GM23338 (cell line): ENCODE data around the gene MAPK11. TPM values are rescaled to one million over a fixed set of nuclear protein-coding genes. Genes with fewer than 3 reads are reported as not detected.

Source experiments
- ATAC-seq: fragments of 200-7000 bp; cut with Tn5 transposase; 3 replicates; pipeline ENCODE4 v1.9.1; 2020
- DNase-seq: peaks from one replicate; pipeline ENCODE4 v3.0.0-alpha.2; 2015; ENCODE audit warnings: low spot score
- H2AFZ ChIP-seq: fragments of 200-600 bp; sonication (generic); 2 replicates; pipeline ENCODE4 v1.8.0; 2016; ENCODE audit warnings: antibody characterized with exemption, mild to moderate bottlenecking, moderate library complexity
- H3F3A ChIP-seq: fragments of 200-600 bp; sonication (generic); replicated peaks from 2 replicates; pipeline ENCODE4 v1.8.0; 2017; ENCODE audit warnings: antibody characterized with exemption, mixed run types, low read depth
- H3K27ac ChIP-seq: fragments of 200-600 bp; sonication (generic); 2 replicates; pipeline ENCODE4 v1.6.1; 2016; ENCODE audit warnings: low read depth
- H3K27me3 ChIP-seq: fragments of 200-600 bp; sonication (generic); 2 replicates; pipeline ENCODE4 v1.8.0; 2016; ENCODE audit warnings: mild to moderate bottlenecking, mixed run types, moderate library complexity; ENCODE audit not compliant: insufficient read depth
- H3K36me3 ChIP-seq: fragments of 200-600 bp; sonication (generic); 2 replicates; pipeline ENCODE4 v1.8.0; 2016; ENCODE audit warnings: mild to moderate bottlenecking; ENCODE audit not compliant: insufficient read depth
- H3K4me1 ChIP-seq: fragments of 200-600 bp; sonication (generic); 2 replicates; pipeline ENCODE4 v1.8.0; 2016; ENCODE audit warnings: mild to moderate bottlenecking, moderate library complexity; ENCODE audit not compliant: insufficient read depth
- H3K4me2 ChIP-seq: fragments of 200-600 bp; sonication (generic); 2 replicates; pipeline ENCODE4 v1.7.1; 2017; ENCODE audit warnings: mixed run types
- H3K4me3 ChIP-seq: fragments of 200-600 bp; sonication (generic); 2 replicates; pipeline ENCODE4 v1.6.1; 2016; ENCODE audit warnings: mixed run types
- H3K79me2 ChIP-seq: fragments of 200-600 bp; sonication (generic); replicated peaks from 2 replicates; pipeline ENCODE4 v1.8.0; 2017; ENCODE audit warnings: mild to moderate bottlenecking; ENCODE audit not compliant: insufficient read depth
- H3K9me2 ChIP-seq: fragments of 200-600 bp; sonication (generic); 2 replicates; pipeline ENCODE4 v1.8.0; 2017; ENCODE audit not compliant: insufficient read depth
- H4K20me1 ChIP-seq: fragments of 200-600 bp; sonication (generic); replicated peaks from 2 replicates; pipeline ENCODE4 v1.8.0; 2017; ENCODE audit warnings: mild to moderate bottlenecking; ENCODE audit not compliant: insufficient read depth
- H3K27ac Mint-ChIP-seq: 2 replicates; pipeline ENCODE4 v1.8.0; 2020; ENCODE audit warnings: inconsistent platforms, mild to moderate bottlenecking, moderate library complexity, mixed read lengths
- H3K27me3 Mint-ChIP-seq: 3 replicates; pipeline ENCODE4 v1.8.0; 2022; ENCODE audit warnings: low read depth, mild to moderate bottlenecking, moderate library complexity, mixed read lengths, inconsistent platforms; ENCODE audit not compliant: insufficient read depth, poor library complexity
- H3K36me3 Mint-ChIP-seq: 3 replicates; pipeline ENCODE4 v1.8.0; 2021; ENCODE audit warnings: low read depth, mild to moderate bottlenecking, inconsistent platforms, moderate library complexity, mixed read lengths
- H3K4me1 Mint-ChIP-seq: 3 replicates; pipeline ENCODE4 v1.8.0; 2020; ENCODE audit warnings: mild to moderate bottlenecking, inconsistent platforms, mixed read lengths
- H3K4me3 Mint-ChIP-seq: 3 replicates; pipeline ENCODE4 v1.8.0; 2021; ENCODE audit warnings: moderate library complexity, mild to moderate bottlenecking, inconsistent platforms, mixed read lengths
- H3K9me3 Mint-ChIP-seq: 3 replicates; pipeline ENCODE4 v1.8.0; 2020; ENCODE audit warnings: moderate library complexity, mild to moderate bottlenecking, inconsistent platforms, mixed read lengths
- EZH2phosphoT487 ChIP-seq: fragments of 200-600 bp; sonication (generic); IDR thresholded peaks from one replicate; pipeline ENCODE4 v1.8.1; 2018; ENCODE audit warnings: antibody characterized with exemption; ENCODE audit not compliant: unreplicated experiment
- JUNB ChIP-seq: IDR thresholded peaks from one replicate; pipeline ENCODE4 v1.6.1; 2016; ENCODE audit warnings: antibody characterized with exemption; ENCODE audit not compliant: unreplicated experiment
- NANOG ChIP-seq: IDR thresholded peaks from 2 replicates; pipeline ENCODE4 v1.6.1; 2016; ENCODE audit warnings: antibody characterized with exemption, borderline replicate concordance
- ZNF331 ChIP-seq: fragments of 250-450 bp; sonication (Bioruptor Pico); IDR thresholded peaks from 2 replicates; pipeline ENCODE4 v1.5.0; 2020; ENCODE audit warnings: low read depth, mild to moderate bottlenecking, moderate library complexity
- polyA plus RNA-seq: library from polyadenylated mRNA; unstranded; fragments of >200 nt; fragmentation: Nextera tagmentation; extraction: Ambion mirVana; gene quantifications from 2 replicates; pipeline ENCODE4 v1.2.1, GENCODE V29; 2016
- total RNA-seq: library from RNA; depleted of rRNA; stranded (reverse); fragments of >200 nt; shearing (Covaris generic); gene quantifications from 2 replicates; pipeline ENCODE4 v1.2.3, GENCODE V29; 2014
- TF ChIP-seq, protein P1 (sequence below): IDR thresholded peaks from one replicate; pipeline ENCODE4 v1.6.1; 2018; ENCODE audit warnings: antibody characterized with exemption; ENCODE audit not compliant: unreplicated experiment
- TF ChIP-seq, protein P2 (sequence below): fragments of 250-450 bp; sonication (Bioruptor Pico); IDR thresholded peaks from 2 replicates; pipeline ENCODE4 v1.5.0; 2020; ENCODE audit warnings: mild to moderate bottlenecking, moderate library complexity
- TF ChIP-seq, protein P3 (sequence below): IDR thresholded peaks from 2 replicates; pipeline ENCODE4 v1.6.1; 2016; ENCODE audit warnings: antibody characterized with exemption

Gene MAPK11
- total and polyA plus RNA-seq, 2 experiments from 2014 or later, result 0.34 to 1.9 TPM

DNA sequence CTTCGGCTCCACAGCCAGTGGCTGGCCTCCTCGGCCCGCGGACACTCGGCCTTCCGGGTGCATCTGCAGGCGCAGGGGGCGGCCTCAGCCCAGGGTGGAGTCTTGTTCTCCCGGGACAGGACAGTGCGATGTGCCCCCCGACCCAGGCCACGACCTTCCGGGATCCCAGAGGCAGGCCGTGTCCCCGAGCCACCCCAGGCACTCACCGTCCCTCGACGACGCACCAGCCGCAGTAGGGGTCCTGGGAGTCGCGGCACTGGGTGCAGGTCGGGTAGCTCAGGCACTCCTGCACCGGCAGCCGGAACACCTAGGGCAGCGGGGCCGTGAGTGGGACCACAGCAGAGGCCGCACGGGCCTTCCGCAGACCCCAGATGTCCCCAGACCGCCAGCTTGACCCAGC, 17.6 kb upstream of the MAPK11 start (continued):
- TF ChIP-seq, protein P1, sequence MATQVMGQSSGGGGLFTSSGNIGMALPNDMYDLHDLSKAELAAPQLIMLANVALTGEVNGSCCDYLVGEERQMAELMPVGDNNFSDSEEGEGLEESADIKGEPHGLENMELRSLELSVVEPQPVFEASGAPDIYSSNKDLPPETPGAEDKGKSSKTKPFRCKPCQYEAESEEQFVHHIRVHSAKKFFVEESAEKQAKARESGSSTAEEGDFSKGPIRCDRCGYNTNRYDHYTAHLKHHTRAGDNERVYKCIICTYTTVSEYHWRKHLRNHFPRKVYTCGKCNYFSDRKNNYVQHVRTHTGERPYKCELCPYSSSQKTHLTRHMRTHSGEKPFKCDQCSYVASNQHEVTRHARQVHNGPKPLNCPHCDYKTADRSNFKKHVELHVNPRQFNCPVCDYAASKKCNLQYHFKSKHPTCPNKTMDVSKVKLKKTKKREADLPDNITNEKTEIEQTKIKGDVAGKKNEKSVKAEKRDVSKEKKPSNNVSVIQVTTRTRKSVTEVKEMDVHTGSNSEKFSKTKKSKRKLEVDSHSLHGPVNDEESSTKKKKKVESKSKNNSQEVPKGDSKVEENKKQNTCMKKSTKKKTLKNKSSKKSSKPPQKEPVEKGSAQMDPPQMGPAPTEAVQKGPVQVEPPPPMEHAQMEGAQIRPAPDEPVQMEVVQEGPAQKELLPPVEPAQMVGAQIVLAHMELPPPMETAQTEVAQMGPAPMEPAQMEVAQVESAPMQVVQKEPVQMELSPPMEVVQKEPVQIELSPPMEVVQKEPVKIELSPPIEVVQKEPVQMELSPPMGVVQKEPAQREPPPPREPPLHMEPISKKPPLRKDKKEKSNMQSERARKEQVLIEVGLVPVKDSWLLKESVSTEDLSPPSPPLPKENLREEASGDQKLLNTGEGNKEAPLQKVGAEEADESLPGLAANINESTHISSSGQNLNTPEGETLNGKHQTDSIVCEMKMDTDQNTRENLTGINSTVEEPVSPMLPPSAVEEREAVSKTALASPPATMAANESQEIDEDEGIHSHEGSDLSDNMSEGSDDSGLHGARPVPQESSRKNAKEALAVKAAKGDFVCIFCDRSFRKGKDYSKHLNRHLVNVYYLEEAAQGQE, result no peak
- TF ChIP-seq ZNF331 (CRISPR knock-in tag), result no peak
- no peak for TF ChIP-seq NANOG

DNA sequence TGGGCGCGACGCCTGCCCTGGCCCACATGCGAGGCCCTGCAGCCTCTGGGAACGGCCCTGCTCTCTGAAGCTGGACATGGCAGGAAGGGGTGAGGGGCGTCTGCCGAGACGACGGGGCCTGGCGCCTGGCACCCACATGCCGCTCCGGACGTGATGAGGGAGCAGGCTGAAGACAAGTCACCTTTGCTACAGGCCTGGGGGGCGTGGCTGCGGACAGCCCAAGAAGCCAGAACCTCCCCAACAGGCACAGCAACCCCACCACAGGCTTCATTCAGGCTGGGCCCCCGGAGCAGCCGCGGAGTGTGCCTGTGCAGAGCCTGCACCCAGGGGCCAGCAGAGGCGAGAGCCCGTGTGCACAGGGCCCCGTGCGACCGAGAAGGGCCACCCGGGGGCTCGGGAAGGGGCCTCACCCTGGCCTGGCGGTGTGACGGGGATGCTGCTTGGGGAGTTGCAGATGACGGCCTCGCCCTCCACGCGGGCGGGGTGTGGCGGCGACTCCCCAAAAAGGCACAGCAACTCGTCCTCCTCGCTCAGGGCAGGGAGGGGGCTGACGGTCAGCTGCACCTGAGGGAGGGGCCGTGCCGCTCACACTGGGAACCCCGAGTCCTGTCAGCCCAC, 16.6 kb upstream of the MAPK11 start:
- Histone ChIP-seq H3K27ac (no peak overlapping the region), H3K4me2 (no peak overlapping the region), H3K36me3 (no peaks in the 10 kb centered on the region), H3K27me3 (no peaks in the 10 kb centered on the region), H3K9me2 (no peaks in the 10 kb centered on the region), H3K4me1 (no peaks in the 10 kb centered on the region), H3K4me3 (no peak overlapping the region), H3F3A (no peaks in the 10 kb centered on the region), H3K79me2 (peaks cover 6% of the 10 kb centered on the region), H2AFZ (no peak overlapping the region), H4K20me1 (no peaks in the 10 kb centered on the region)
- H3K27ac Mint-ChIP-seq, result no peak overlapping the region
- ATAC-seq (no peak), DNase-seq (no peak)
- no peaks in the 10 kb centered on the region for H3K9me3 Mint-ChIP-seq
- no peak overlapping the region for H3K4me3 Mint-ChIP-seq
- peaks cover 17% of the 10 kb centered on the region for H3K36me3 Mint-ChIP-seq
- TF ChIP-seq EZH2phosphoT487 (no peak), JUNB (no peak)
- TF ChIP-seq, protein P1, result no peak
- TF ChIP-seq, protein P2, sequence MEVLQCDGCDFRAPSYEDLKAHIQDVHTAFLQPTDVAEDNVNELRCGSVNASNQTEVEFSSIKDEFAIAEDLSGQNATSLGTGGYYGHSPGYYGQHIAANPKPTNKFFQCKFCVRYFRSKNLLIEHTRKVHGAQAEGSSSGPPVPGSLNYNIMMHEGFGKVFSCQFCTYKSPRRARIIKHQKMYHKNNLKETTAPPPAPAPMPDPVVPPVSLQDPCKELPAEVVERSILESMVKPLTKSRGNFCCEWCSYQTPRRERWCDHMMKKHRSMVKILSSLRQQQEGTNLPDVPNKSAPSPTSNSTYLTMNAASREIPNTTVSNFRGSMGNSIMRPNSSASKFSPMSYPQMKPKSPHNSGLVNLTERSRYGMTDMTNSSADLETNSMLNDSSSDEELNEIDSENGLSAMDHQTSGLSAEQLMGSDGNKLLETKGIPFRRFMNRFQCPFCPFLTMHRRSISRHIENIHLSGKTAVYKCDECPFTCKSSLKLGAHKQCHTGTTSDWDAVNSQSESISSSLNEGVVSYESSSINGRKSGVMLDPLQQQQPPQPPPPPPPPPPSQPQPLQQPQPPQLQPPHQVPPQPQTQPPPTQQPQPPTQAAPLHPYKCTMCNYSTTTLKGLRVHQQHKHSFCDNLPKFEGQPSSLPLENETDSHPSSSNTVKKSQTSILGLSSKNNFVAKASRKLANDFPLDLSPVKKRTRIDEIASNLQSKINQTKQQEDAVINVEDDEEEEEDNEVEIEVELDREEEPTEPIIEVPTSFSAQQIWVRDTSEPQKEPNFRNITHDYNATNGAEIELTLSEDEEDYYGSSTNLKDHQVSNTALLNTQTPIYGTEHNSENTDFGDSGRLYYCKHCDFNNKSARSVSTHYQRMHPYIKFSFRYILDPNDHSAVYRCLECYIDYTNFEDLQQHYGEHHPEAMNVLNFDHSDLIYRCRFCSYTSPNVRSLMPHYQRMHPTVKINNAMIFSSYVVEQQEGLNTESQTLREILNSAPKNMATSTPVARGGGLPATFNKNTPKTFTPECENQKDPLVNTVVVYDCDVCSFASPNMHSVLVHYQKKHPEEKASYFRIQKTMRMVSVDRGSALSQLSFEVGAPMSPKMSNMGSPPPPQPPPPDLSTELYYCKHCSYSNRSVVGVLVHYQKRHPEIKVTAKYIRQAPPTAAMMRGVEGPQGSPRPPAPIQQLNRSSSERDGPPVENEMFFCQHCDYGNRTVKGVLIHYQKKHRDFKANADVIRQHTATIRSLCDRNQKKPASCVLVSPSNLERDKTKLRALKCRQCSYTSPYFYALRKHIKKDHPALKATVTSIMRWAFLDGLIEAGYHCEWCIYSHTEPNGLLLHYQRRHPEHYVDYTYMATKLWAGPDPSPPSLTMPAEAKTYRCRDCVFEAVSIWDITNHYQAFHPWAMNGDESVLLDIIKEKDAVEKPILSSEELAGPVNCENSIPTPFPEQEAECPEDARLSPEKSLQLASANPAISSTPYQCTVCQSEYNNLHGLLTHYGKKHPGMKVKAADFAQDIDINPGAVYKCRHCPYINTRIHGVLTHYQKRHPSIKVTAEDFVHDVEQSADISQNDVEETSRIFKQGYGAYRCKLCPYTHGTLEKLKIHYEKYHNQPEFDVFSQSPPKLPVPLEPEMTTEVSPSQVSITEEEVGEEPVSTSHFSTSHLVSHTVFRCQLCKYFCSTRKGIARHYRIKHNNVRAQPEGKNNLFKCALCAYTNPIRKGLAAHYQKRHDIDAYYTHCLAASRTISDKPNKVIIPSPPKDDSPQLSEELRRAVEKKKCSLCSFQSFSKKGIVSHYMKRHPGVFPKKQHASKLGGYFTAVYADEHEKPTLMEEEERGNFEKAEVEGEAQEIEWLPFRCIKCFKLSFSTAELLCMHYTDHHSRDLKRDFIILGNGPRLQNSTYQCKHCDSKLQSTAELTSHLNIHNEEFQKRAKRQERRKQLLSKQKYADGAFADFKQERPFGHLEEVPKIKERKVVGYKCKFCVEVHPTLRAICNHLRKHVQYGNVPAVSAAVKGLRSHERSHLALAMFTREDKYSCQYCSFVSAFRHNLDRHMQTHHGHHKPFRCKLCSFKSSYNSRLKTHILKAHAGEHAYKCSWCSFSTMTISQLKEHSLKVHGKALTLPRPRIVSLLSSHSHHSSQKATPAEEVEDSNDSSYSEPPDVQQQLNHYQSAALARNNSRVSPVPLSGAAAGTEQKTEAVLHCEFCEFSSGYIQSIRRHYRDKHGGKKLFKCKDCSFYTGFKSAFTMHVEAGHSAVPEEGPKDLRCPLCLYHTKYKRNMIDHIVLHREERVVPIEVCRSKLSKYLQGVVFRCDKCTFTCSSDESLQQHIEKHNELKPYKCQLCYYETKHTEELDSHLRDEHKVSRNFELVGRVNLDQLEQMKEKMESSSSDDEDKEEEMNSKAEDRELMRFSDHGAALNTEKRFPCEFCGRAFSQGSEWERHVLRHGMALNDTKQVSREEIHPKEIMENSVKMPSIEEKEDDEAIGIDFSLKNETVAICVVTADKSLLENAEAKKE (CRISPR knock-in tag), result no peak
- TF ChIP-seq, protein P3, sequence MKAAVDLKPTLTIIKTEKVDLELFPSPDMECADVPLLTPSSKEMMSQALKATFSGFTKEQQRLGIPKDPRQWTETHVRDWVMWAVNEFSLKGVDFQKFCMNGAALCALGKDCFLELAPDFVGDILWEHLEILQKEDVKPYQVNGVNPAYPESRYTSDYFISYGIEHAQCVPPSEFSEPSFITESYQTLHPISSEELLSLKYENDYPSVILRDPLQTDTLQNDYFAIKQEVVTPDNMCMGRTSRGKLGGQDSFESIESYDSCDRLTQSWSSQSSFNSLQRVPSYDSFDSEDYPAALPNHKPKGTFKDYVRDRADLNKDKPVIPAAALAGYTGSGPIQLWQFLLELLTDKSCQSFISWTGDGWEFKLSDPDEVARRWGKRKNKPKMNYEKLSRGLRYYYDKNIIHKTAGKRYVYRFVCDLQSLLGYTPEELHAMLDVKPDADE, result no peak
- no peaks in the 10 kb centered on the region for H3K4me1 Mint-ChIP-seq
- H3K27me3 Mint-ChIP-seq, result peaks cover 5% of the 10 kb centered on the region
